ENCODE data around the gene FXYD1.
"Not testable (repeated sequence)": the region's sequence is repeated elsewhere in the genome, so short reads cannot be mapped to it uniquely, and the experiment has no call there.

FXYD1 gene

GRCh38 chr19:35150445-35150844 is 11.8 kb downstream of the FXYD1 start:
- no peak overlapping the region for H3K27ac ChIP-seq (ENCODE audit: low read depth in 2 of 2, low read length in 2 of 2)
- peaks cover 4 to 8% of the 10 kb centered on the region in 2 donors for H3K4me1 ChIP-seq (ENCODE audit: control insufficient read depth in 2 of 2, insufficient read depth in 2 of 2, low read length in 2 of 2)
- H3K9me3 ChIP-seq (ENCODE audit: control insufficient read depth in 2 of 2, low read length in 2 of 2), result no peaks in the 10 kb centered on the region
- H3K27me3 ChIP-seq (ENCODE audit: control insufficient read depth in 2 of 2, insufficient read depth in 2 of 2, low read length in 2 of 2), result peaks cover 10 to 12% of the 10 kb centered on the region in 2 donors
- no peaks in the 10 kb centered on the region for H3K36me3 ChIP-seq (ENCODE audit: control insufficient read depth in 2 of 2, insufficient read depth in 2 of 2, low read length in 2 of 2)
- no peak overlapping the region for H3K9ac ChIP-seq (ENCODE audit: low read depth in 1 of 2, low read length in 2 of 2)
- no peak overlapping the region for H3K4me3 ChIP-seq (ENCODE audit: low read length in 2 of 2)

DNA sequence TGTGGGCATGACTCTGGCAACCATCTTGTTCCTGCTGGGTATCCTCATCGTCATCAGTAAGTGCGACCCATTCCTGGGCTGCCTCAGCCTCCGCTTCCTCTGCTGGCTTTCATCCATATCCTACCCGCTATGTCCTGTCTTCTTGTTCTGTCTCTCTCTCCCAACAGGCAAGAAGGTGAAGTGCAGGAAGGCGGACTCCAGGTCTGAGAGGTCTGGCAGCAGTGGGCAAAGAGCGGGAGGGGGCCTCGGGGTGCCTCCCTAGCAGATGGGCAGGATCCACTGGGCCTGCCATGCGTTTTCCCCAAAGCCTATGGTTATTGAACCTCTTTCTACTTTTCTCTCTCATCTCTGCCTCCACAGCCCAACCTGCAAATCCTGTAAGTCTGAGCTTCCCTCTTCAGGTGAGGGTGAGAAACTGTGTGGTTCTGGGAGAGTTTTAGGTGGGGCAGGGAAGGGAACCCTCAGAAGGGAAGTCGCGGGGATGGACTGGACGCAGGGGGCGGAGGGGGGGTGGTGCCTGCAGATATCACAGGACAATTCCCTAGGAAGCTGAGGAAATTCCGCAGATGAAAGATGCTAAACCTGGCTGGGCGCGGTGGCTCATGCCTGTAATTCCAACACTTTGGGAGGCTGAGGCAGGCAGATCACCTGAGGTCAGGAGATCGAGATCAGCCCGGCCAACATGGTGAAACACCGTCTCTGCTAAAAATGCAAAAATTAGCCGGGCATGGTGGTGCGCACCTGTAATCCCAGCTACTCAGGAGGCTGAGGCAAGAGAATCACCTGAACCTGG is 12.8 kb downstream of the FXYD1 start:
- peaks cover 4 to 16% of the 10 kb centered on the region in 2 donors for H3K4me1 ChIP-seq (ENCODE audit: control insufficient read depth in 2 of 2, insufficient read depth in 2 of 2, low read length in 2 of 2)
- H3K36me3 ChIP-seq (ENCODE audit: control insufficient read depth in 2 of 2, insufficient read depth in 2 of 2, low read length in 2 of 2), result no peaks in the 10 kb centered on the region
- no peak overlapping the region for H3K4me3 ChIP-seq (ENCODE audit: low read length in 2 of 2)
- H3K27me3 ChIP-seq (ENCODE audit: control insufficient read depth in 2 of 2, insufficient read depth in 2 of 2, low read length in 2 of 2), result peaks cover 12% of the 10 kb centered on the region in 2 donors
- no peaks in the 10 kb centered on the region for H3K9me3 ChIP-seq (ENCODE audit: control insufficient read depth in 2 of 2, low read length in 2 of 2)
- H3K9ac ChIP-seq (ENCODE audit: low read depth in 1 of 2, low read length in 2 of 2), result no peak overlapping the region
- H3K27ac ChIP-seq (ENCODE audit: low read depth in 2 of 2, low read length in 2 of 2), result no peak overlapping the region

GRCh38 chr19:35153129-35153522 is 14.5 kb downstream of the FXYD1 start:
- not testable (repeated sequence) for H3K27ac ChIP-seq (ENCODE audit: low read depth in 2 of 2, low read length in 2 of 2); H3K36me3 ChIP-seq (ENCODE audit: control insufficient read depth in 2 of 2, insufficient read depth in 2 of 2, low read length in 2 of 2); H3K9me3 ChIP-seq (ENCODE audit: control insufficient read depth in 2 of 2, low read length in 2 of 2); H3K9ac ChIP-seq (ENCODE audit: low read depth in 1 of 2, low read length in 2 of 2); H3K4me3 ChIP-seq (ENCODE audit: low read length in 2 of 2)
- peaks cover 4 to 16% of the 10 kb centered on the region in 2 donors for H3K4me1 ChIP-seq (ENCODE audit: control insufficient read depth in 2 of 2, insufficient read depth in 2 of 2, low read length in 2 of 2)
- H3K27me3 ChIP-seq (ENCODE audit: control insufficient read depth in 2 of 2, insufficient read depth in 2 of 2, low read length in 2 of 2), result peaks cover 12% of the 10 kb centered on the region in 2 donors

DNA sequence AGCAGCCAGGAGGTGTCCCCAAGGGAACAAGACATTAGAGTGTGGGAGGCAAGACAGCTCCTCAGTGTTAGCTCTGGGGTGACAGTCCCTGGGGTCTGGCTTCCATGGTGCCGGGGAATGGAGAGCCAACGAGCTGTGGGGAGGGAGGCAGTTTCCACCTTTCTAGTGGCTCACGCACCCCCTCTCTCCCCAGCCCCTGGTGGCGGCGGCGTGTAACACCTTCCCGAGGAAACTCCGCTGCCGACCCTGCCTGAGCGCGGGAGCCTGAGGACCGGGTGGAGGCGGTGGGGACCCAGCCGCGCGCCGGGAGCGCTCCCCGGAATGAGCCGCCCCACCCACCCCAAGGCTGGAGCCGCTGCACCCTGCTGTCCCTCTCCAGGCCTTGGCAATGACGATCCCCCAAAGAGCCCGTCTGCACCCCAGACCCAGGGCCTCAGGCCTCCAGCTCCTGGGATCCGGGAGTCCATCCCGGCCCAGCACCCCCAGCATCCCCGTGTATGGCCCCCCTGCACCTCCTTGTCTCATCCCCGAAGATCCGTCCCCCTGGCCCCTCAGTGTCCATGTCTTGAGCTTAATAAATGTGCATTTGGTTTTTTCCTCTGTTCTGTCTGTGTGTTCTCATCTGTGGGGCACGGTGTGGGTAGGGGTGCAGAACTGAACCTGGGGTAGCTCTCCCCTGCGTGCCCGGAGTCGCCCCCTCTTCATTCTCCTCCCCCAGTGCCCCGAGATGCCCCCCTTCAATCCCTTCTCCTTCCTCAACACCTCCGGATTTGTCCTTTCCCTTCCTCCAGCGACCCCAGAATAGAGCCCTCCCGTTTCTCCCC is 15.3 kb downstream of the FXYD1 start:
- H3K36me3 ChIP-seq (ENCODE audit: control insufficient read depth in 2 of 2, insufficient read depth in 2 of 2, low read length in 2 of 2), result peaks cover 0 to 7% of the 10 kb centered on the region in 2 donors
- no peaks in the 10 kb centered on the region for H3K9me3 ChIP-seq (ENCODE audit: control insufficient read depth in 2 of 2, low read length in 2 of 2)
- peaks cover 12% of the 10 kb centered on the region in 2 donors for H3K27me3 ChIP-seq (ENCODE audit: control insufficient read depth in 2 of 2, insufficient read depth in 2 of 2, low read length in 2 of 2)
- H3K9ac ChIP-seq (ENCODE audit: low read depth in 1 of 2, low read length in 2 of 2), result peak overlapping the region; percentile 51 to 56
- peaks cover 4 to 16% of the 10 kb centered on the region in 2 donors for H3K4me1 ChIP-seq (ENCODE audit: control insufficient read depth in 2 of 2, insufficient read depth in 2 of 2, low read length in 2 of 2)
- H3K27ac ChIP-seq (ENCODE audit: low read depth in 2 of 2, low read length in 2 of 2), result peak overlapping the region; percentile 28 to 82
- H3K4me3 ChIP-seq (ENCODE audit: low read length in 2 of 2), result peak overlapping the region; percentile 68 to 76

- H3K4me1 ChIP-seq (ENCODE audit: control insufficient read depth in 2 of 2, insufficient read depth in 2 of 2, low read length in 2 of 2), result peaks cover 4 to 16% of the 10 kb centered on the region in 2 donors
- peaks cover 12% of the 10 kb centered on the region in 2 donors for H3K27me3 ChIP-seq (ENCODE audit: control insufficient read depth in 2 of 2, insufficient read depth in 2 of 2, low read length in 2 of 2)
- no peaks in the 10 kb centered on the region for H3K9me3 ChIP-seq (ENCODE audit: control insufficient read depth in 2 of 2, low read length in 2 of 2)
- peaks cover 0 to 14% of the 10 kb centered on the region in 2 donors for H3K36me3 ChIP-seq (ENCODE audit: control insufficient read depth in 2 of 2, insufficient read depth in 2 of 2, low read length in 2 of 2)
- peak within 1 kb of the TSS; percentile 68 to 76 for H3K4me3 ChIP-seq (ENCODE audit: low read length in 2 of 2)
- H3K9ac ChIP-seq (ENCODE audit: low read depth in 1 of 2, low read length in 2 of 2), result peak within 1 kb of the TSS; percentile 51 to 68
- H3K27ac ChIP-seq (ENCODE audit: low read depth in 2 of 2, low read length in 2 of 2), result peak within 1 kb of the TSS; percentile 28 to 82
These were observed 16.1 kb downstream of the FXYD1 start, which contains the start of gene FXYD5 for GRCh38 chr19:35154525-35155406. TSS of gene FXYD5 (plus strand) at chr19:35154735. CDS start at chr19:35155551, 816 bp downstream.

GRCh38 chr19:35155441-35155840 is 16.8 kb downstream of the FXYD1 start:
- peaks cover 4 to 16% of the 10 kb centered on the region in 2 donors for H3K4me1 ChIP-seq (ENCODE audit: control insufficient read depth in 2 of 2, insufficient read depth in 2 of 2, low read length in 2 of 2)
- peak overlapping the region; percentile 51 to 68 for H3K9ac ChIP-seq (ENCODE audit: low read depth in 1 of 2, low read length in 2 of 2)
- peak overlapping the region; percentile 68 to 76 for H3K4me3 ChIP-seq (ENCODE audit: low read length in 2 of 2)

DNA sequence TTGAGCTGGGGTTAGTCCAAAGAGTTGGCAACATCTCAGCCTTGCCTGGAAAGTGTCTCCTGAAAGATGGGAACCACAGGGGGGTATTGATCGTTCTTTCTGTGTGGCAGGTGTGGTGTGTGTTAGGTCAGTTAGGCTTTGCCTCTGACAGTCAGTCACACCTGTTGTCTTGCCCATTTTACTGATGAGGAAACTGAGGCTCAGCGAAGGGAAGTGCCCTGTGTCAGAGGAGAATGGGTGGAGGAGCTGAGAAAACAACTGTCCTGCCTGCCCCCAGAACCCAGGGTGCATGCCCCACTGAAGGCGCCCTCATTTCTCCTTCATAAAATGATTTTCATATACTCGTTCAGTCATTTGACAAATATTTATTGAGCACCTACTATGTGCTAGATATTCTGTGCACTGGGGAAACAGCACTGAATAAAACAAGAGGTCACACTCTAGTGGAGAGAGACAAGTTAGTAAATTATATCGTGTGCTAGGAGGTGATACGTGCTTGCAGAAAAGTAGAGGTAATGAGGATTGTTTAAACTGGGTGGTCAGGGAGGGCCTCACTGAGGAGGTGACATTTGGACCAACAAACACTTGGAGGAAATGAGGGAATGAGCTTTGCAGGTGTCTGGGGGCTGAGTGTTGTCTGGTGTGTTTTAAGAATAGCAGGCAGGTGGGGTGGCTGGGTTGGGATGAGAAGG is 17.5 kb downstream of the FXYD1 start:
- H3K27me3 ChIP-seq (ENCODE audit: control insufficient read depth in 2 of 2, insufficient read depth in 2 of 2, low read length in 2 of 2), result peaks cover 11 to 12% of the 10 kb centered on the region in 2 donors

More at GRCh38 chr19:35155441-35155840, 16.8 kb downstream of the FXYD1 start:
- no peaks in the 10 kb centered on the region for H3K9me3 ChIP-seq (ENCODE audit: control insufficient read depth in 2 of 2, low read length in 2 of 2)
- H3K27me3 ChIP-seq (ENCODE audit: control insufficient read depth in 2 of 2, insufficient read depth in 2 of 2, low read length in 2 of 2), result peaks cover 12% of the 10 kb centered on the region in 2 donors
- peaks cover 0 to 14% of the 10 kb centered on the region in 2 donors for H3K36me3 ChIP-seq (ENCODE audit: control insufficient read depth in 2 of 2, insufficient read depth in 2 of 2, low read length in 2 of 2)
- H3K27ac ChIP-seq (ENCODE audit: low read depth in 2 of 2, low read length in 2 of 2), result peak overlapping the region in 1 of 2 donors; percentile 82

GRCh38 chr19:35156673-35157014 is 18.0 kb downstream of the FXYD1 start:
- Histone ChIP-seq H3K27ac (ENCODE audit: low read depth in 2 of 2, low read length in 2 of 2) (no peak overlapping the region), H3K9ac (ENCODE audit: low read depth in 1 of 2, low read length in 2 of 2) (no peak overlapping the region), H3K4me3 (ENCODE audit: low read length in 2 of 2) (no peak overlapping the region), H3K4me1 (ENCODE audit: control insufficient read depth in 2 of 2, insufficient read depth in 2 of 2, low read length in 2 of 2) (peaks cover 4 to 16% of the 10 kb centered on the region in 2 donors), H3K9me3 (ENCODE audit: control insufficient read depth in 2 of 2, low read length in 2 of 2) (no peaks in the 10 kb centered on the region), H3K27me3 (ENCODE audit: control insufficient read depth in 2 of 2, insufficient read depth in 2 of 2, low read length in 2 of 2) (peaks cover 8 to 12% of the 10 kb centered on the region in 2 donors), H3K36me3 (ENCODE audit: control insufficient read depth in 2 of 2, insufficient read depth in 2 of 2, low read length in 2 of 2) (peaks cover 0 to 17% of the 10 kb centered on the region in 2 donors)

More for the DNA sequence above, 17.5 kb downstream of the FXYD1 start:
- Histone ChIP-seq H3K9ac (ENCODE audit: low read depth in 1 of 2, low read length in 2 of 2) (peak overlapping the region in 1 of 2 donors; percentile 24), H3K4me1 (ENCODE audit: control insufficient read depth in 2 of 2, insufficient read depth in 2 of 2, low read length in 2 of 2) (peaks cover 4 to 16% of the 10 kb centered on the region in 2 donors), H3K9me3 (ENCODE audit: control insufficient read depth in 2 of 2, low read length in 2 of 2) (no peaks in the 10 kb centered on the region), H3K36me3 (ENCODE audit: control insufficient read depth in 2 of 2, insufficient read depth in 2 of 2, low read length in 2 of 2) (peaks cover 0 to 14% of the 10 kb centered on the region in 2 donors), H3K27ac (ENCODE audit: low read depth in 2 of 2, low read length in 2 of 2) (peak overlapping the region in 1 of 2 donors; percentile 82), H3K4me3 (ENCODE audit: low read length in 2 of 2) (peak overlapping the region; percentile 68 to 76)

- Histone ChIP-seq H3K36me3 (ENCODE audit: control insufficient read depth in 2 of 2, insufficient read depth in 2 of 2, low read length in 2 of 2) (peaks cover 0 to 22% of the 10 kb centered on the region in 2 donors), H3K9ac (ENCODE audit: low read depth in 1 of 2, low read length in 2 of 2) (no peak overlapping the region), H3K9me3 (ENCODE audit: control insufficient read depth in 2 of 2, low read length in 2 of 2) (no peaks in the 10 kb centered on the region), H3K4me3 (ENCODE audit: low read length in 2 of 2) (no peak overlapping the region), H3K27me3 (ENCODE audit: control insufficient read depth in 2 of 2, insufficient read depth in 2 of 2, low read length in 2 of 2) (peaks cover 8 to 12% of the 10 kb centered on the region in 2 donors), H3K27ac (ENCODE audit: low read depth in 2 of 2, low read length in 2 of 2) (no peak overlapping the region), H3K4me1 (ENCODE audit: control insufficient read depth in 2 of 2, insufficient read depth in 2 of 2, low read length in 2 of 2) (peaks cover 4 to 16% of the 10 kb centered on the region in 2 donors)
These were observed 18.8 kb downstream of the FXYD1 start for GRCh38 chr19:35157431-35157830.

Data from mucosa of rectum (tissue), 2 donors.